ENCODE measurements around the gene PLCB1.
"Not testable (repeated sequence)": the region's sequence is repeated elsewhere in the genome, so short reads cannot be mapped to it uniquely, and the experiment has no call there.

PLCB1 gene

DNA sequence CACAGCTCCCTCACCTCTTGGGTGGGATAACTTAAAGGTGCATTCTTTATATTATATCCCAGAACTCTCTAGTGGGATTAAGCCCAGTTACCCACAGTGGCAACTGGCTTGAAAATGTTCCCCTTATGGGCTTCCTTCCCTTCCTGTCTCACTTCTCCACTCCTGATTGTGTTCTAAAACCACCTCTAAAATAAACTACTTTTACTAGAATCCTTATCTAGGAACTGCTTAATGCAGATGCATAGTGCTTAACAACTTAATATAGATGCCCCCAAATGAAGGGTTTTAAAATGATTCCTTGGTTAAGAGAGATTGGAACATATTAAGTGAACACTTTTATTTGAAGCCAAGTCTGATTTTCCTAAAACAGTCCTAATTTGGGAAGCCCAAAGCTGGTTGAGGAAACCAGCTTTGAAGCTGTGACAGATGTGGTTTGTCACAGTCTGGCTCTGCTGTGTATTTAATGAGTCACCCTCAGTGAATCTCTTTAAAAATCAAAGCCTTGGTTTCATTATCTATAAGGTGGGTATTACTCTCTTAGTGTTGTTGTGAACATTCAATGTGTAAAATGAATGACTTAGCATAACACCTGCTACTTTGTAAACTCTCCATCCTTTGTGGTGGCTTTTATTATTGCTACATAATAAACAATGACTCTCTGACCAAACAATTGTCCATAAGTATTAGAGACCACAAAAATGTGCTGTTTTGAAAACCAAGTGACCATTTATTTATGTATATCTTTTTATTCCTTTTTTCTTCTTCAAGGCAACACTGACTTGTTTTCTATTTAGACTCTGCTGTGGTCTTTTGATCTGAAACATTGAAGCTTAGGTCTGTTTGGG is 24.4 kb downstream of the PLCB1 start:
- DNase-seq: no peak

DNA sequence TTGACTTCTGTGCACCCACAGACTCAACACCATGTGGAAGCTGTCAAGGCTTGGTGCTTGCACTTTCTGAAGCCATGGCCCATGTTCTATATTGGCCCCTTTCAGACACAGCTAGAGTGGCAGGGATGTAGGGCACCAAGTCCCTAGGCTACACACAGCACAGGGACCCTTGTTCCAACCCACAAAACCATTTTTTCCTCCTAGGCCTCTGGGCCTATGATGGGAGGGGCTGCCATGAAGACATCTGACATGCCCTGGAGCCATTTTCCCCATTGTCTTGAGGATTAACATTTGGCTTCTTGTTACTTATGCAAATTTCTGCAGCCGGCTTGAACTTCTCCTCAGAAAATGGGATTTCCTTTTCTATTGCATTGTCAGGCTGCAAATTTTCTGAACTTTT is 27.2 kb downstream of the PLCB1 start:
- not testable (repeated sequence) for DNase-seq

DNA sequence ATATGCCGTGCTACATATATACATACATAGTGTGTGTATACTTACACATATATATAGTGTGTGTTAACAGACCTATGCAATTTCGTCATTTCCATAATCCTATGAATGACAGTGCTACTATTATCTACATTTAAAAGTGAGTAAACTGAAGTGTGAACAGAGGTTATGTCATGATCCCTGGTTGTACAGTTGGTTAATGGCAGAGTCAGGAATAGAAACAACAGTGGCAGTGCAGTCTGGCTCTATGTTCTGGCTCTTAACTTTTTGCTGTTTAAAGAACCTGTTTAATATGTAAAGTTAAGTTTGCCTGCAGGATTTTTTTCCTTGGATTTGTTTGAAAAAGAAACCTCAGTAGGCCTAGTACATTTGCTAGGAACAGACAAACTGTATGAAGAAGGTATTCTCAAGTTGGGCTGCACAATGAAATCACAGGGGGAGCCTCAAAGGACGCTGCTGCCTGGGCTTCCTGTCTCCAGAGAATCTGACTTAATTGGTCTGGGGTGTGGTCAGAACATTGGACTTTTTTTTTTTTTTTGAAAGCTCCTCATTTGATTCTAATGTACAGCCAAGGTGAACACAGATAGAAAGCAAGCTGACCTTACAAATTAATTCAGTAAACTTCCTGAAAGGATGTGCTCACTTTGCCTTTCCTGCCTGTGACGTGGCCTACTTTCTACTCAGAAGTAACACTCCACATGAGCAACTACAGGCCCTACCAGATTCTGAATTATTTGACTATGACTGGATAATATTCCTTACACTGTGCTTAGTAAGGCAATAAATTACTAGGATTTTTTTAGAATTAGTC is 29.4 kb downstream of the PLCB1 start:
- no peak for DNase-seq

- no peak for DNase-seq
Measured at GRCh38 chr20:8162610-8163009, 30.5 kb downstream of the PLCB1 start.

GRCh38 chr20:8163543-8163942 is 31.5 kb downstream of the PLCB1 start:
- no peak for DNase-seq

GRCh38 chr20:8166730-8167129 is 34.7 kb downstream of the PLCB1 start:
- no peak for DNase-seq

- no peak for DNase-seq
Measured at GRCh38 chr20:8168785-8169288, 36.8 kb downstream of the PLCB1 start.

- DNase-seq: no peak
Measured at GRCh38 chr20:8170921-8171320, 38.9 kb downstream of the PLCB1 start.

DNA sequence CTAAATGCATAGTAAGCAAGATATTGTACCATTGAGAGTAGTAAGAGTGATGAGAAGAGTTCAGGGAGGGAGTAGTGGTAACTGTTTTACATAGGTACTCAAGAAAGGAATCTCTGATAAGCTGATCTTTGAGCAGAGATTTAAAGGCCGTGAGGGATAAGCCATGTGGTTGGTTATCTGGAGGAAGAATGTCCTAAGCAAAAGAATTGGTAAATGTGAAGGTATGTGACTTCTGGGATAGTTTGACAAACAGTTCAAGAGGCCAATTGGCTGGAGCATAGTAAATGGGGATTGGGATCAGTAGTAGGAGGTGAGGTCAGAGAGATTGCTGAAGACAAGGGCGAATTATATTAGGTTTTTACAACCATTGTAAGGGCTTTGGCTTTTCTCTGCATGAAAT is 40.1 kb downstream of the PLCB1 start:
- DNase-seq: no peak

DNA sequence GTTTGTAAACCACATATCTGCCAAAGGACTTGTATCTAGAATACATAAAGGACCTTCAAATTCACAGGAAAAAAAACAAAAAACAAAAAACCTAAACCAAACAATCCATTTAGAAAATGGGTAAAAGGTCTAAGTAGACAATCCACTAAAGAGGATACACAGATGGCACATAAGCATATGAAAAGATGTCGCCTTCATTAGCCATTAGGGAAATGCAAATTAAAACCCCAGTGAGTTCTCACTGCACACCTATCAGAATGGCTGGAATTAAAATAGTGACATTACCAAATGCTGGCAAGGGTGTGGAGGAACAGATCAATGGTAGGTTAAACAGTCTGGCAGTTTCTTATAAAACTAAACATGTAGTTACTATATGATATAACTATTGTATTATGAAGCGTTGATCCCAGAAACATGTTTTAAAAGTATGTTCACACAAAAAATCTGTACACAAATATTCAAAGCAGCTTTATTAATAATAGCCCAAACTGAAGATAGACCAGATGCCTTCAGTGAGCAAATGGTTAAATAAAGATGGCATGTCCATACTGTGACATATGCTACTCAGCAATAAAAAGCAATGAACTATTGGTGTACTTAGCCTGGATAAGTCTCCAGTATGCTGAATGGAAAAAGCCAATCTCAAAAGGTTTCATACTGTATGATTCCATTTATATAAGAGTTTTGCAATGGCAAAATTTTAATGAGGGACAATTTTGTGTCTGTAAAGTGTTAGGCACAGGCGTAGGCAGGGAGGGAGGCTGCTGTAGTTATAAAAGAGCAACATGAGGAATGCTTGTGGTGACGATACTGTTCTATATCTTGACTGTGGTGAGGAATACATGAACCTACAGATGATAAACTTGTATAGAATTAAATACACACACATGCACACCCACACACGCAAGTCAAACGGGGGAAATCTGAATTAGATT is 43.9 kb downstream of the PLCB1 start:
- peak; percentile 87 for DNase-seq

- DNase-seq: no peak
Measured at GRCh38 chr20:8183526-8183925, 51.5 kb downstream of the PLCB1 start.

DNA sequence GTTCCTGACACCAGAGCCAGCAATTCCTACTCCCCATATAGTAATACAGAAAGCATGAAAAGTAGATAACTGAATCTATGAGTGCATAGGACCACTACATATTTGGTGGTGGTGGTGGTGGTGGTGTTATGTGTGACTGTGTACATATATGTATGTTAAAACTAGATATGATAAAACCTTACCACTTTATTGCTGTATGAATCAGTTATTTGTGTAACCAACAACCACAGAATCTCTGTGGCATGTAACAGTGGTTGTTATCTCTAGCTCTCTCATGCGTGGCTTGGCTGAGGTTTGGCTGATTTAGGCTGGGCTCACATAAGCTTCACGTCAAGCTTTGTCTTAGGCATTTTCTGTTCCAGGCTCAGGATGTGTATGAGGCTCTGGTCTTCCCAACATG is 55.7 kb downstream of the PLCB1 start:
- DNase-seq: no peak

DNA sequence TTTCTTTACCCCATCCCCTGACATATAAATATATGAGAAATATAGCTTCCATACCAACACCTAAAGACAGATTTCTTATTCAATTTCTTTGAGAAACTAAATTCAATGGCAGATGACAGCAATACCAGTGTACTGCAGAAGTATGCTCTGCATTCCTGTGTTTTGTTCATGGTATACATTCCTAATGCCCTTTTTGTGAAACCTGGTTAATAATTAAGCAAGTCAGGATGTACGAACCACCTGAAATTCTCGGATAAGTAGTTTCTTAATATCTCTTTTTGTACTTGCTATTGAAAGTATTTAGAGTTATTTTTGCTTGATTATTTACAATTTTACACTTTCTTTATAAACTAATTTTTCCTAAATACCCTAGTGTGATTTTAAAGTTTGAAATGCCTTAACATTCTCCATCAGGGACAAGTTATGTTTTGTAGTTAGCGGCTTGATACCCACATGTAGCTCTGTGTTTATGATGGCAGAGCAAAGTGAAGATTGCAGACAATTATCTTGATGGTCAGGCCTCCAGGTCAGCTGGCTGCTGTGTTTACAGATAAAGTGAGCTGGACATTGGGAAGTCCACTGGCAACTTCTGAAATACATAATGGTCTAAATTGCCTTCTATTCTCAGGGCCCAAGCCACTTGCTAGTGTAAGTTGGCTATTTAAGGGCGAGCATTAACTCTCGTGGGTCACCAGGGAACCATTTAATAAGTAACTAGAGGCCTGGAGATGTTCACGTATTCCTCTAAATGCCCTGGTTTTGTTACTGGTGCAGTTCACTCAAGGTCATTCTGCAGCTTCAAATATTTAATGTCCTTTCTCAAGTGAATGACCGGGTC is 58.2 kb downstream of the PLCB1 start:
- no peak for DNase-seq

GRCh38 chr20:8194721-8195120 is 62.7 kb downstream of the PLCB1 start:
- no peak for DNase-seq

GRCh38 chr20:8196096-8196495 is 64.0 kb downstream of the PLCB1 start:
- DNase-seq: no peak

- DNase-seq: no peak
Measured at GRCh38 chr20:8200220-8200619, 68.2 kb downstream of the PLCB1 start.

GRCh38 chr20:8203366-8203765 is 71.3 kb downstream of the PLCB1 start:
- no peak for DNase-seq

DNA sequence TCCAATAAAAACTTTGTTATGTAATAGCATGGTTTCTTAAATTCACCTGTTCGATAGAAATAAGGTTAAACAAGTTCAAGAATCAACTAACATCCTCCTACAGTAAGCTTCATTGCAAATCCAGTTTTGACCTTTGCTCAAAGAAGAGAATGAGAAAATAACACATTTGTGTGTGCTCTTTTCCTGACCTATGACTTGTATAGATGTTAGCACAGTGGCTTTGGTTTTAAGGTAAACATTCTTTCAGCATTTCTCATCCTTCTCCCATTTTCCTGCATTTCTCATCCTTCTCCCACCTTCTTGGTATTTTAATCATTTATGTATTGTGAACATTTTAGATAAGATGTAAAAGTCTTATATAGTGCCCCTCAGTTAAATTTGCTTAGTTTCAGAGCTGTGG is 73.9 kb downstream of the PLCB1 start:
- no peak for DNase-seq

DNA sequence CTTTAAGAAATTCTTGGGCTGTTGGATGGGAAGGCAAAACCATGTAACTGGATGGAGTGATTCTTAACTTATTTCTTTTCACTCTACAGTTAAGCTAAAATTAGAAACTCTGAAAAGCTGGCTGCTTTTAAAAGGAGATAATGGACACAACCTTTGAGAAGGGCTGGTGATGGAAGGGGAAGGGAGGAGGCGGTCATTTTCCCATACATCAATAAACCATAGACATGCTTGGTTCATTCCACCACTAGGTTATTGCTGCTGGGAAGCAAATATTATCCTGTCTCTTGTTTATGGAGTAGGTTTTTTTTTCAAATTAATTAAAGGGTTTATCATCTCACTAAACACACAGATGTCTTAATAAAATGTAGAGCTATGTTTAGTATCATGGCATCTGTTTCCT is 76.2 kb downstream of the PLCB1 start:
- peak; percentile 60 for DNase-seq

- DNase-seq: peak; percentile 10
Measured at GRCh38 chr20:8209061-8209460, 77.0 kb downstream of the PLCB1 start.

GRCh38 chr20:8210749-8211148 is 78.7 kb downstream of the PLCB1 start:
- DNase-seq: no peak

DNA sequence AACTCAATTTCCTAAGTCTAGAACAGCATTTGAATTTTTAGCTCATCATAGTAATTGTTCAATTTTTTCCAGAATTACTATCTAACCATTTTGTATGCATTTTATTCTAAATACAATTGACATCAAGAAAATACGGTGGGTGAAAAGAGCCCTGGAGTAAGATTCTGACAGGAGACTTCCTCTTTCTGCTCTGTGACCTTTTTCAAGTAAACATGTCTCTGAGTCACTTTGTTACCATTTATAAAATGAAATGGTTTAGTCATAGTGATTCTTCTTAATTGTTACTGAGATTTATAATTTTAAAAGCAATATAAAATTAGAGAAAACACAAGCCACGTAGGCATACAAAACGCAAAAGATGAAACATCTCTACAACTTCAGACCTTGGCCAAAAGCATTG is 80.2 kb downstream of the PLCB1 start:
- DNase-seq: no peak

All from NCI-H524 treated with DMSO at 0.1 percent for 48 hours (cell line).